ENCODE data around the gene OSER1. TPM values are rescaled to one million over a fixed set of nuclear protein-coding genes. Genes with fewer than 3 reads are reported as not detected.

OSER1 gene
- total RNA-seq, 1 experiment from 2014 or later = 35.7 TPM

GRCh38 chr20:44245977-44246376 is 35.4 kb upstream of the OSER1 start:
- H3K79me1 ChIP-seq (ENCODE audit: insufficient read depth, low read depth, low read length, poor library complexity, severe bottlenecking) = no peaks in the 10 kb centered on the region
- no peaks in the 10 kb centered on the region for H3K4me1 ChIP-seq (ENCODE audit: insufficient read depth, low read length)
- H3K27ac Mint-ChIP-seq = no peak overlapping the region
- H3K23me2 ChIP-seq (ENCODE audit: insufficient read length, low read depth, low read length, poor library complexity, severe bottlenecking) = peaks cover 8% of the 10 kb centered on the region
- H4K91ac ChIP-seq (ENCODE audit: insufficient read length, low read depth, low read length) = no peak overlapping the region
- no peaks in the 10 kb centered on the region for H3K9me3 Mint-ChIP-seq
- peaks cover 10 to 12% of the 10 kb centered on the region in 2 experiments; a peak in 2 of 4 replicates for H3K4me1 Mint-ChIP-seq
- H3K27me3 Mint-ChIP-seq (ENCODE audit: low read depth) = peaks cover 24% of the 10 kb centered on the region
- H3K56ac ChIP-seq (ENCODE audit: insufficient read length, low read depth, low read length) = no peak overlapping the region
- H3K4me2 ChIP-seq (ENCODE audit: insufficient read depth, insufficient read length, low read length) = no peak overlapping the region
- H3T11ph ChIP-seq (ENCODE audit: low read length) = no peak overlapping the region
- no peak overlapping the region for H2AK5ac ChIP-seq (ENCODE audit: insufficient read length, low read length)
- H2BK20ac ChIP-seq (ENCODE audit: low read depth, low read length, poor library complexity, severe bottlenecking) = no peak overlapping the region
- H2BK12ac ChIP-seq (ENCODE audit: insufficient read length, low read depth, low read length) = no peak overlapping the region
- H3K9ac ChIP-seq (ENCODE audit: extremely low read depth, insufficient read length, low read length) = no peak overlapping the region
- no peak overlapping the region for H4K5ac ChIP-seq (ENCODE audit: insufficient read length, low read depth, low read length)
- DNase-seq = no peak
- no peak overlapping the region for H2BK120ac ChIP-seq (ENCODE audit: low read depth, low read length, poor library complexity, severe bottlenecking)
- H3K18ac ChIP-seq (ENCODE audit: insufficient read length, low read depth, low read length) = no peak overlapping the region
- no peaks in the 10 kb centered on the region for H3K79me2 ChIP-seq (ENCODE audit: insufficient read depth, low read length)
- H2BK15ac ChIP-seq (ENCODE audit: low read depth, low read length) = no peak overlapping the region
- no peak overlapping the region for H4K8ac ChIP-seq (replicated peaks; ENCODE audit: insufficient read length, low read depth, low read length)
- H3K9me3 ChIP-seq (ENCODE audit: control insufficient read depth, low read depth, low read length) = no peaks in the 10 kb centered on the region
- TF ChIP-seq CTCF (conservative IDR thresholded peaks at IDR 0.05) = no peak
- no peak overlapping the region for H3K4ac ChIP-seq (ENCODE audit: low read depth, low read length)
- H4K20me1 ChIP-seq (ENCODE audit: control insufficient read depth, insufficient read depth, insufficient read length) = no peaks in the 10 kb centered on the region
- no peaks in the 10 kb centered on the region for H3K36me3 Mint-ChIP-seq (ENCODE audit: insufficient read depth in 1 of 3, low read depth in 3 of 3)
- no peak overlapping the region for H3K27ac ChIP-seq (ENCODE audit: insufficient read length, low read depth, low read length)
- H2BK5ac ChIP-seq (ENCODE audit: insufficient read length, low read length) = no peak overlapping the region
- no peak overlapping the region for H2AFZ ChIP-seq (ENCODE audit: low read length)
- H3K27me3 ChIP-seq (ENCODE audit: insufficient read depth, low read length) = no peaks in the 10 kb centered on the region
- no peak overlapping the region; a peak in 2 of 5 replicates for H3K4me3 Mint-ChIP-seq
- WGBS (ENCODE audit: extremely low coverage, insufficient read length, low lambda C conversion rate) = no CpG with 5 or more reads among the region's 4 CpGs
- no peak overlapping the region for H3K23ac ChIP-seq (ENCODE audit: insufficient read length, low read depth, low read length)
- no peak overlapping the region for H3K14ac ChIP-seq (ENCODE audit: insufficient read depth, low read length)
